ACC112 (cell line): ENCODE data around the gene SEC14L6.

Source experiments
- H2AFZ ChIP-seq: fragments of 200-600 bp; sonication (generic); one replicate; pipeline ENCODE4 v1.6.0; 2017; ENCODE audit warnings: antibody characterized with exemption, low read length; ENCODE audit not compliant: unreplicated experiment
- H3K27ac ChIP-seq: fragments of 200-600 bp; sonication (generic); 2 replicates; pipeline ENCODE4 v1.5.1; 2014; ENCODE audit warnings: low read depth, mild to moderate bottlenecking, antibody characterized with exemption, low read length, moderate library complexity
- H3K27me3 ChIP-seq: fragments of 200-600 bp; sonication (generic); 2 replicates; pipeline ENCODE4 v1.6.1; 2014; ENCODE audit warnings: mild to moderate bottlenecking, antibody characterized with exemption, low read length, moderate library complexity, mixed read lengths; ENCODE audit not compliant: insufficient read depth
- H3K36me3 ChIP-seq: fragments of 200-600 bp; sonication (generic); 2 replicates; pipeline ENCODE4 v1.6.1; 2016; ENCODE audit warnings: mild to moderate bottlenecking, antibody characterized with exemption, low read length, moderate library complexity, mixed read lengths; ENCODE audit not compliant: insufficient read depth
- H3K4me1 ChIP-seq: fragments of 200-600 bp; sonication (generic); one replicate; pipeline ENCODE4 v1.6.1; 2016; ENCODE audit warnings: low read length, mixed read lengths; ENCODE audit not compliant: insufficient read depth, unreplicated experiment, control insufficient read depth
- H3K4me3 ChIP-seq: fragments of 200-600 bp; sonication (generic); 2 replicates; pipeline ENCODE4 v1.5.1; 2014; ENCODE audit warnings: mild to moderate bottlenecking, low read depth, low read length
- H3K79me2 ChIP-seq: fragments of 200-600 bp; sonication (generic); one replicate; pipeline ENCODE4 v1.6.0; 2016; ENCODE audit warnings: low read length; ENCODE audit not compliant: control insufficient read depth, unreplicated experiment, insufficient read depth

Gene SEC14L6

DNA sequence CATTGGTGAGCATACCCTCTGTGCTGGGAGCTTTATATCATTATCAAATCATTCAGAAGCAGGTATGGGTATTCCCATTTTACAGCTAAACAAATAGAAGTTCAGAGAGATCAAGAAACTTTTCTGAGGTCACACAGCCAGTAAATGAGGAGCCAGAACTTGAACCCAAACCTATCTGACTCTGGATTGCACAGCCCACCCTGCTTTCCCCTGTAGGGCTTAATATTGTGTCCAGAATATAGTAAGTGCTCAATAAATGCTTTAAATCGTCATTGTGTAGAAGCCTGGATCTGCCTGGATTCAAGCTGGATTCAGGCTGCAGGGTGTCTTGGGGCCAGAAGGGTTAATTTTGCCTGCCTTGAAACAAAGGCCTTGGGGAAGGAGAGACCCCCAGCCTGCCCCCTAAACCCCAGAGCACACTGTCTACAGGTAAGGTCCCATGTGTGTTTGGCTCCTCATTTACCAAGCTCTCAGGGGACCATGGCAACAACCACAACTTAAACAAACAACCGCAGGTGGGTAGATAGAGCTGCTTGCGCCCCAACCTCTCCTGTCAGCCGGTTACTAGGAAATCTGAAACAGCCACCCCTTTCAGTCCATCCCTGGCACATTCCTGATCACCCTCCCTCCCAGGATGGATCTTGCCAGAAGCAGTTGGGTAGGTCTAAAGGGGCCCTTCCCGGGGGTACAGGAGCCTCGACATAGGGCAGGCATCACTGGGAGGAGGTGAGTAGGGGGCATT lies 71.7 kb downstream of the SEC14L6 start:
- Histone ChIP-seq H3K27ac (no peak overlapping the region), H3K27me3 (peaks cover 18% of the 10 kb centered on the region), H3K79me2 (no peaks in the 10 kb centered on the region), H2AFZ (no peak overlapping the region), H3K4me1 (no peaks in the 10 kb centered on the region), H3K4me3 (no peak overlapping the region), H3K36me3 (no peaks in the 10 kb centered on the region)

GRCh38 chr22:30474121-30474520 lies 72.4 kb downstream of the SEC14L6 start:
- peaks cover 18% of the 10 kb centered on the region for H3K27me3 ChIP-seq
- no peaks in the 10 kb centered on the region for H3K4me1 ChIP-seq
- no peaks in the 10 kb centered on the region for H3K79me2 ChIP-seq
- H2AFZ ChIP-seq: no peak overlapping the region
- no peak overlapping the region for H3K27ac ChIP-seq
- no peaks in the 10 kb centered on the region for H3K36me3 ChIP-seq
- no peak overlapping the region for H3K4me3 ChIP-seq

GRCh38 chr22:30472994-30473720 lies 73.4 kb downstream of the SEC14L6 start:
- no peaks in the 10 kb centered on the region for H3K79me2 ChIP-seq
- H3K27me3 ChIP-seq: peaks cover 18% of the 10 kb centered on the region
- no peak overlapping the region for H3K4me3 ChIP-seq
- no peak overlapping the region for H3K27ac ChIP-seq
- no peak overlapping the region for H2AFZ ChIP-seq
- H3K4me1 ChIP-seq: no peaks in the 10 kb centered on the region
- H3K36me3 ChIP-seq: no peaks in the 10 kb centered on the region
